GM15510 (cell line): ENCODE data around the gene EPN3.

ENCODE experiments used
- POLR2A ChIP-seq: IDR thresholded peaks from 3 replicates; pipeline ENCODE4 v1.6.1; 2011; ENCODE audit warnings: borderline replicate concordance; ENCODE audit not compliant: insufficient read length; ENCODE audit errors: extremely low read depth

The EPN3 gene

GRCh38 chr17:50575581-50576210 is 43.2 kb downstream of the EPN3 start:
- no peak for TF ChIP-seq POLR2A

GRCh38 chr17:50576864-50577263 is 44.3 kb downstream of the EPN3 start:
- TF ChIP-seq POLR2A, result no peak

- no peak for TF ChIP-seq POLR2A
Observed at GRCh38 chr17:50577451-50577954, 45.0 kb downstream of the EPN3 start.

- no peak for TF ChIP-seq POLR2A
Observed at GRCh38 chr17:50578173-50578572, 45.6 kb downstream of the EPN3 start.

GRCh38 chr17:50579399-50579798 is 46.9 kb downstream of the EPN3 start:
- no peak for TF ChIP-seq POLR2A

GRCh38 chr17:50580646-50581045 is 48.1 kb downstream of the EPN3 start:
- TF ChIP-seq POLR2A, result no peak

- TF ChIP-seq POLR2A, result no peak
Observed at GRCh38 chr17:50581316-50581715, 48.8 kb downstream of the EPN3 start.

GRCh38 chr17:50582741-50583140 is 50.2 kb downstream of the EPN3 start:
- TF ChIP-seq POLR2A, result no peak

- TF ChIP-seq POLR2A, result no peak
Observed at GRCh38 chr17:50583641-50584040, 51.1 kb downstream of the EPN3 start.

- TF ChIP-seq POLR2A, result no peak
Observed at GRCh38 chr17:50584116-50584515, 51.6 kb downstream of the EPN3 start.

GRCh38 chr17:50584749-50585148 is 52.2 kb downstream of the EPN3 start:
- no peak for TF ChIP-seq POLR2A

GRCh38 chr17:50585346-50585745 is 52.8 kb downstream of the EPN3 start:
- no peak for TF ChIP-seq POLR2A

GRCh38 chr17:50585891-50586290 is 53.4 kb downstream of the EPN3 start:
- no peak for TF ChIP-seq POLR2A

GRCh38 chr17:50586421-50587247 is 54.1 kb downstream of the EPN3 start:
- no peak for TF ChIP-seq POLR2A

- TF ChIP-seq POLR2A, result no peak
Observed at GRCh38 chr17:50587571-50587970, 55.0 kb downstream of the EPN3 start.
